LNCaP clone FGC (cell line): ENCODE data around the gene TMEM131.

Source experiments
- DNase-seq: peaks from one replicate; pipeline ENCODE4 v3.0.0-alpha.2; 2011; ENCODE audit warnings: low read depth
- H3K4me3 ChIP-seq: 2 replicates; pipeline ENCODE4 v1.5.1; 2011; ENCODE audit warnings: mild to moderate bottlenecking, low read depth, low read length, control low read depth
- TF ChIP-seq, protein P1 (sequence below): IDR thresholded peaks from 2 replicates; pipeline ENCODE4 v1.5.1; 2012; ENCODE audit warnings: mild to moderate bottlenecking; ENCODE audit not compliant: control insufficient read depth, insufficient read depth; ENCODE audit errors: extremely low read depth

TMEM131 gene

DNA sequence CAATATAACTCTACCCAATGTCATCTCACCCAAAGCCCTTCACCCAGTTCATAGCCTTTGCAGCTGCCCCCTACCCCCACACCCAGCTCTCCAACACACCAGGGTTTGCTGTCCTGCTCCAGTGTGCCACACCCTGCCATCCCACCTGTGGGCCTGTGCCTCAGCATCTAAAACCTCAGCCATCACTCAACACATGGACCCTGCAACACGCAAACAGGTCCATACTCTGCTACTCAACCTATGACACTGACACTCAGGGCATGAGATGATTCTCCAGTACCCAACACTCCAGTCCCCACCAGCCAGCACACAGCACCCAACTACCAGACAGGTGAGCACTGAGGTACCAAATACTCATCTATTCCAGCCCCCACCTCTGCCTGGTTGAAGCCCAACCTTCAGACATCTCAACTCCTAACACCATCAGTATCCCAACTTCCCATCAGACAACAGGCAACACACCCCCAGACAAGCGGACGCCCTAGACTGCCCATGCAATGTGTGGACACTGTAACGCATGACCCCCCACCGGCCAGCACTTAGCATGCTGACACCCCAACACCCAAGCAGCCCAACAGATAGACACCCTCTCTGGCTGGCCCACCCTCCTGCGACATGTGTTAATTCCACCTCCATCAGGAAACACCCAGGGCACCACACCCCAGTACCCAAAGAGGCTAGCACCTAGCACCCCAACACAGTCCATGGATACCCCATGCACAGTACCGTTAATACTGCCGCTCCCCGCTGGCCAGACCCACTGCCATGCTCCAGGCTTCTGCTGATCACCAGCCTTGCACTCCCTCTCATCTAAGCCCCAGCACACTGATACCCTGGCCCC is 257.3 kb downstream of the TMEM131 start:
- no peak for DNase-seq
- TF ChIP-seq, protein P1, sequence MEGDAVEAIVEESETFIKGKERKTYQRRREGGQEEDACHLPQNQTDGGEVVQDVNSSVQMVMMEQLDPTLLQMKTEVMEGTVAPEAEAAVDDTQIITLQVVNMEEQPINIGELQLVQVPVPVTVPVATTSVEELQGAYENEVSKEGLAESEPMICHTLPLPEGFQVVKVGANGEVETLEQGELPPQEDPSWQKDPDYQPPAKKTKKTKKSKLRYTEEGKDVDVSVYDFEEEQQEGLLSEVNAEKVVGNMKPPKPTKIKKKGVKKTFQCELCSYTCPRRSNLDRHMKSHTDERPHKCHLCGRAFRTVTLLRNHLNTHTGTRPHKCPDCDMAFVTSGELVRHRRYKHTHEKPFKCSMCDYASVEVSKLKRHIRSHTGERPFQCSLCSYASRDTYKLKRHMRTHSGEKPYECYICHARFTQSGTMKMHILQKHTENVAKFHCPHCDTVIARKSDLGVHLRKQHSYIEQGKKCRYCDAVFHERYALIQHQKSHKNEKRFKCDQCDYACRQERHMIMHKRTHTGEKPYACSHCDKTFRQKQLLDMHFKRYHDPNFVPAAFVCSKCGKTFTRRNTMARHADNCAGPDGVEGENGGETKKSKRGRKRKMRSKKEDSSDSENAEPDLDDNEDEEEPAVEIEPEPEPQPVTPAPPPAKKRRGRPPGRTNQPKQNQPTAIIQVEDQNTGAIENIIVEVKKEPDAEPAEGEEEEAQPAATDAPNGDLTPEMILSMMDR = no peak

DNA sequence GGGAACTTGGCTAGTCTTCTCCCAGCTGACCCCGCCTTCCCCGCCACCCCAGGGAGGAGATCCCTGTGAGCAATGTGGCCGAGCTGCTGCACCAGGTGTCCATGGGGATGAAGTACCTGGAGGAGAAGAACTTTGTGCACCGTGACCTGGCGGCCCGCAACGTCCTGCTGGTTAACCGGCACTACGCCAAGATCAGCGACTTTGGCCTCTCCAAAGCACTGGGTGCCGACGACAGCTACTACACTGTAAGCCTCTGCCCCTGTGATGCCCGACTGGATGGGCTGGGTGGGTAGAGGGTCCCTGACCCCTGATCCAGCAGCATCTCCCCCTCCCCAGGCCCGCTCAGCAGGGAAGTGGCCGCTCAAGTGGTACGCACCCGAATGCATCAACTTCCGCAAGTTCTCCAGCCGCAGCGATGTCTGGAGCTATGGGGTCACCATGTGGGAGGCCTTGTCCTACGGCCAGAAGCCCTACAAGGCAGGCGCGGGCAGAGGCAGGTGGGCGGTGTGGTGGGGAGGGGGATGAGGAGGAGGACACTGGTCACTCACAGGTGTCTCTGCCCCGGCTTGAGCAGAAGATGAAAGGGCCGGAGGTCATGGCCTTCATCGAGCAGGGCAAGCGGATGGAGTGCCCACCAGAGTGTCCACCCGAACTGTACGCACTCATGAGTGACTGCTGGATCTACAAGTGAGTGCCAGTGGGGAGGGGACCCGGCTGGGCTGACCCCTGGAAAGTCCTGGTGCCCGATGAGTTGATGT is 258.1 kb downstream of the TMEM131 start:
- no peak for DNase-seq
- no peak overlapping the region for H3K4me3 ChIP-seq

More for the DNA sequence above, 257.3 kb downstream of the TMEM131 start:
- no peak overlapping the region for H3K4me3 ChIP-seq

DNA sequence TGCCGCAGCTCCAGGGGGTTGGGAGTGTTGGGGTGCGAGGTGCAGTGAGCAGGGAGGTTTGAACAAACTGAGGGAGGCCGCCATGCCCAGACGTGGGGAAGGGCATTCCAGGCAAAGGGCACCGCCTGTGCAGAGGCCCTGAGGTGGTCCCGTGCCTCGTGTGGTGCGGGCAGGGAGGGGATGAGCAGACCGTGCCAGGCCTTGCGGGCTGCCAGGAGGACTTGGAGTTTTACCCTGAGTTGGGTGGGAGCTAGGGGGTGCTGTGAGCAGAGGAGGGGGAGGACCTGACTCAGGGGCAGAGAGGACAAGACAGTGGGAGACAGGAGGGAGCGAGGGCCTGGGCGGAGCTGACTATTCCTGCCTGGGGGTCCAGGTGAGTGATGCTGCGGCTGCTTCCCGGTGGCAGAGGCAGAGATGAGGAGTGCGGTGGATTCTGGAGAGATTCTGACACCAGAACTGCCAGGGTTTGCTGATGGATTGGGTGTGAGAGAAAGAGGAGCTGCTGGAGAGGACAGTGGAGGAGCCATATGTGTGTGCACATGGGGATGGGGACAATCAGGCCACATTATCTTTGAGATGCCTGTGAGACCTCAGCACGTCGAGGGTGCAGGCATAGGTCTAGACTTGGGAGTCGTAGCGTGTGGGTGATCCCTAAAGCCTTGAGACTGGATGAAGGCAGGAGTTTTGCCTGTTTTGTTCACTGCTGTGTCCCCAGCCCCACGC is 259.0 kb downstream of the TMEM131 start:
- TF ChIP-seq, protein P1 = no peak
- DNase-seq = no peak

More for the DNA sequence above, 258.1 kb downstream of the TMEM131 start:
- TF ChIP-seq, protein P1 = no peak

DNA sequence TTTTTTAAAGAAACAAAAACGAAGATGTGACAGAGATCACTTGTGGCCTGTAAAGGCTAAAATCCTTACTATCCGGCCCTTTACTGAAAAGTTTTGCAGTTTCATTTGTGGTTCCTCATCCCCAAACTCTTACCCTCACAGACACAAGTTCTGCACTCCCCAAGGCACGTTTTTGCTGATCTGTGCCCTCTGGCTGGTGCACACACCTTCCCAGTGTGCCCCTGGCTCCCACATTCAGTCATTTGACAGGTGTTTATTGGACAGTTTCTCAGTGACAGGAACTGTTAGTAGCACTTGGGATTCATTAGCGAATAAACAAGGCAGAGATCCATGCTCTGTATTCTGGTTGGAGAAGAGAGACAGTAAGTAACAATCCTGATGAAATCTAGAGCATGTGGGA is 259.6 kb downstream of the TMEM131 start:
- TF ChIP-seq, protein P1 = no peak
- DNase-seq = no peak
- no peak overlapping the region for H3K4me3 ChIP-seq

More for the DNA sequence above, 259.0 kb downstream of the TMEM131 start:
- H3K4me3 ChIP-seq = no peak overlapping the region

DNA sequence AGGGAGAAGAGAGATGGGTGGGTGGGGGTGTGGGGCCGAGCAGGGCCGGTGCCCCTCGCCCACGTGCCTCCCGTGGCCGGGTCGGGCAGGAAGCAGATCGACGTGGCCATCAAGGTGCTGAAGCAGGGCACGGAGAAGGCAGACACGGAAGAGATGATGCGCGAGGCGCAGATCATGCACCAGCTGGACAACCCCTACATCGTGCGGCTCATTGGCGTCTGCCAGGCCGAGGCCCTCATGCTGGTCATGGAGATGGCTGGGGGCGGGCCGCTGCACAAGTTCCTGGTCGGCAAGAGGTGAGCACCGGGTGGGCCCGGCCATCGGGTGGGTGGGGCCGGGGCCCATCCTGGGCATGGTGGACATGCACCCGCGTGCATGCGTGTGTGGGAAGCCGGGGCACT is 260.6 kb downstream of the TMEM131 start:
- DNase-seq = no peak
- TF ChIP-seq, protein P1 = no peak

DNA sequence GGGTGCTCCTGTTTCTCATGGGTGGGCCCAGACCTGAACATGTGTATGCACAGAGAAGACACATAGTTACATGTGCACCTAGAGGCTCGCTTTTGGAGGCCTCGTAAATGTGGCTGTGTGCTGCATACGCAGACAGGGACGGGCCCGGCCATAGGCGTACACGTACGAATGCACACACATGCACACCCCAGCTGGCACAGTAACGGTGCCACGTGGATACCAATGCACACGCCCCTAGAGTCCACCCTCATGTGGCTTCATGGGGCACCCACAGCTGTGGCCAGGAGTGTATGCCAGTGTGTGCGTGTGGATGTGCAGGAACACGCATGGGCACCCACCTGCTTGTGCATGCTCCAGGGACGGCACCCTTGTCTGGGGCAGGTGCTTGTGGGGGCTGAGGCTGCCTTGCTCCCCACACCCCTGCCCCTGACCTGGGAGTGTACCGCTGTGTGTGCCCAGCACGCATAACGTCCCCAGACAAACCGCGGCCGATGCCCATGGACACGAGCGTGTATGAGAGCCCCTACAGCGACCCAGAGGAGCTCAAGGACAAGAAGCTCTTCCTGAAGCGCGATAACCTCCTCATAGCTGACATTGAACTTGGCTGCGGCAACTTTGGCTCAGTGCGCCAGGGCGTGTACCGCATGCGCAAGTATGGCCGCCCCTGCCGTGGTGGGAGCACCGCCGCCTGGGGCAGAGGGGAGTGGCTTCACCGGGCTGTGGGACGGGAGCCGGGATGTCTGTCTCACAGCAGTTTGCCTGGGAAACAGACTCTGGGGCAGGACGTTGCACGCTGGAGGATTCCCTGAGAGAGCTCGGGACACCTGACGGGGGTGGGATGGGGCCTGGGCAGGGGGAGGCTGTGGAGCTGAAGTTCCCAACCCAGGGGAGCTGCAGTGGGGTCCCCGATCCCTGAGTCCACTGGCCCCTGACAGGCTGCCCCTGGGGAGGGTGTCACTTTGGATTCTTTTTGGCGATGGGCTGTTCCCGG is 261.4 kb downstream of the TMEM131 start:
- H3K4me3 ChIP-seq = no peak overlapping the region
- TF ChIP-seq, protein P1 = no peak
- no peak for DNase-seq

More for the DNA sequence above, 260.6 kb downstream of the TMEM131 start:
- H3K4me3 ChIP-seq = no peak overlapping the region
